ENCODE measurements around the gene MTAP.

GRCh38 chr9:21967169-21967568 lies 164.7 kb downstream of the MTAP start:
- no peak for TF ChIP-seq CTCF (IDR thresholded peaks at IDR 0.05)
- no peak for TF ChIP-seq EZH2 (IDR thresholded peaks at IDR 0.05; ENCODE audit: borderline replicate concordance, insufficient read depth, low read depth, low read length, poor library complexity, severe bottlenecking)

All from B cell (primary cell).